Endothelial cell of umbilical vein (primary cell): ENCODE measurements around the gene CGRRF1. TPM values are rescaled to one million over a fixed set of nuclear protein-coding genes. Genes with fewer than 3 reads are reported as not detected.

ENCODE experiments used
- BruUV-seq: library from RNA; stranded (reverse); fragments of 400-500 nt; replicated peaks from 2 replicates; lab custom pipeline; 2021; lab: Mats Ljungman, UMichigan
- CTCF ChIA-PET: fragments of 300-600, 350-600 bp; sonication (Branson Sonifier 250); formaldehyde crosslinking; loops from one replicate; lab custom pipeline; 2021; ENCODE audit warnings: antibody characterized with exemption, inconsistent platforms; lab: Charles Lee
- POLR2A ChIA-PET: fragments of 300-600, 350-600 bp; sonication (Branson Sonifier 250); formaldehyde crosslinking; loops from one replicate; lab custom pipeline; 2021; ENCODE audit warnings: antibody characterized with exemption, inconsistent platforms; lab: Charles Lee
- DNase-seq: peaks from one replicate; pipeline ENCODE4 v3.0.0-alpha.2; 2011; ENCODE audit warnings: low read depth, low spot score
- FAIRE-seq: peaks from 2 replicates; lab custom pipeline; 2011; peaks lifted over from hg19 to GRCh38; lab: Jason Lieb, UNC
- H2AFZ ChIP-seq: 2 replicates; pipeline ENCODE4 v1.6.0; 2012; ENCODE audit warnings: low read depth, low read length, control low read depth, inconsistent platforms
- H3K27ac ChIP-seq: 2 replicates; pipeline ENCODE4 v1.5.1; 2011; ENCODE audit warnings: low read depth, mild to moderate bottlenecking, control low read depth, low read length, moderate library complexity; ENCODE audit not compliant: insufficient read depth
- H3K27me3 ChIP-seq, 2 experiments: 2 replicates each; pipeline versions ENCODE4 v1.6.0 to v1.6.1; 2011; ENCODE audit warnings: low read length in 2 of 2, mixed read lengths in 1 of 2; ENCODE audit not compliant: control insufficient read depth in 2 of 2, insufficient read depth in 2 of 2
- H3K36me3 ChIP-seq, 2 experiments: 2 replicates in 1 of 2; 3 replicates in 1 of 2; pipeline ENCODE4 v1.5.1; 2011; ENCODE audit warnings: low read length in 2 of 2, mild to moderate bottlenecking in 1 of 2, moderate library complexity in 1 of 2; ENCODE audit not compliant: control insufficient read depth in 2 of 2, insufficient read depth in 2 of 2; ENCODE audit errors: extremely low read depth in 1 of 2
- H3K4me1 ChIP-seq: 3 replicates; pipeline ENCODE4 v1.5.1; 2011; ENCODE audit warnings: mild to moderate bottlenecking, low read length; ENCODE audit not compliant: control insufficient read depth, insufficient read depth; ENCODE audit errors: extremely low read depth
- H3K4me2 ChIP-seq: 2 replicates; pipeline ENCODE4 v1.6.1; 2011; ENCODE audit warnings: low read length, control low read depth, mixed read lengths; ENCODE audit not compliant: insufficient read depth
- H3K4me3 ChIP-seq, 3 experiments: fragments of 200-600 bp in 1 of 3; sonication (generic), shearing (Covaris generic) in 1 of 3; replicated peaks in 1 of 3; 2 replicates each; pipeline ENCODE4 v1.5.1; 2011 to 2016; ENCODE audit warnings: control low read depth in 3 of 3, low read length in 3 of 3, mild to moderate bottlenecking in 2 of 3, inconsistent platforms in 1 of 3, low read depth in 1 of 3, moderate library complexity in 1 of 3; ENCODE audit not compliant: insufficient read depth in 1 of 3
- H3K79me2 ChIP-seq: 2 replicates; pipeline ENCODE4 v1.6.0; 2012; ENCODE audit warnings: low read length, inconsistent platforms; ENCODE audit not compliant: control insufficient read depth, insufficient read depth
- H3K9ac ChIP-seq: replicated peaks from 2 replicates; pipeline ENCODE3; 2011; ENCODE audit warnings: low read length, control low read depth; ENCODE audit not compliant: insufficient read depth; ENCODE audit errors: extremely low read depth
- H3K9me1 ChIP-seq: replicated peaks from 3 replicates; pipeline ENCODE4 v1.6.0; 2011; ENCODE audit warnings: mild to moderate bottlenecking, low read length; ENCODE audit not compliant: control insufficient read depth, insufficient read depth; ENCODE audit errors: extremely low read depth
- H3K9me3 ChIP-seq: replicated peaks from 2 replicates; pipeline ENCODE4 v1.5.1; 2012; ENCODE audit warnings: low read length, inconsistent platforms; ENCODE audit not compliant: control insufficient read depth, insufficient read depth
- H4K20me1 ChIP-seq: replicated peaks from 2 replicates; pipeline ENCODE3; 2011; ENCODE audit warnings: mild to moderate bottlenecking, low read length; ENCODE audit not compliant: control insufficient read depth, insufficient read depth; ENCODE audit errors: extremely low read depth
- CTCF ChIP-seq, 2 donors: IDR thresholded peaks; 1 replicate in 1 of 2; 2 replicates in 1 of 2; pipeline ENCODE4 v1.5.1; 2011; ENCODE audit warnings: low read length in 2 of 2, mild to moderate bottlenecking in 2 of 2, moderate library complexity in 2 of 2, control low read depth in 1 of 2, inconsistent platforms in 1 of 2, low read depth in 1 of 2; ENCODE audit not compliant: insufficient read depth in 1 of 2; ENCODE audit errors: extremely low read depth in 1 of 2
- EZH2 ChIP-seq: IDR thresholded peaks from 2 replicates; pipeline ENCODE4 v1.6.1; 2012; ENCODE audit warnings: borderline replicate concordance, low read depth, mild to moderate bottlenecking, moderate library complexity, low read length, inconsistent platforms; ENCODE audit not compliant: severe bottlenecking
- FOS ChIP-seq: IDR thresholded peaks from 2 replicates; pipeline ENCODE4 v1.6.1; 2011; ENCODE audit warnings: mild to moderate bottlenecking, low read length, moderate library complexity, borderline replicate concordance; ENCODE audit not compliant: insufficient read depth
- GATA2 ChIP-seq: IDR thresholded peaks from 2 replicates; pipeline ENCODE4 v1.7.0; 2011; ENCODE audit warnings: low read depth, mild to moderate bottlenecking, moderate library complexity, mixed read lengths, low read length; ENCODE audit not compliant: insufficient read length, insufficient read depth
- JUN ChIP-seq: IDR thresholded peaks from 2 replicates; pipeline ENCODE4 v1.6.1; 2011; ENCODE audit warnings: borderline replicate concordance, low read depth; ENCODE audit not compliant: insufficient read length, insufficient read depth
- MAX ChIP-seq: IDR thresholded peaks from 2 replicates; pipeline ENCODE4 v1.6.1; 2011; ENCODE audit not compliant: insufficient read depth, insufficient read length
- MYC ChIP-seq: IDR thresholded peaks from one replicate; pipeline ENCODE4 v1.6.1; 2011; ENCODE audit warnings: mild to moderate bottlenecking, low read depth, low read length
- POLR2A ChIP-seq: IDR thresholded peaks from 2 replicates; pipeline ENCODE4 v1.6.1; 2012; ENCODE audit warnings: low read depth, mild to moderate bottlenecking, control low read depth, low read length
- POLR2AphosphoS5 ChIP-seq: IDR thresholded peaks from 2 replicates; pipeline ENCODE4 v1.6.1; 2012; ENCODE audit warnings: low read depth, mild to moderate bottlenecking, control low read depth, low read length, moderate library complexity; ENCODE audit not compliant: insufficient read depth
- dilution Hi-C: fragments of 300-500 bp; cut with MboI; formaldehyde crosslinking; loops from one replicate; pipeline ENCODE4 v1.15.0; 2019; ENCODE audit warnings: low sequenced_read_pairs; ENCODE audit not compliant: extremely low pct_ligation_motif_present
- intact Hi-C: fragments of 100-400 bp; cut with micrococcal nuclease; formaldehyde crosslinking; loops from one replicate; pipeline ENCODE4 v1.10.0; 2022
- polyA plus RNA-seq, 4 experiments: library from polyadenylated mRNA; depleted of rRNA in 3 of 4; stranded (reverse) in 3 of 4; unstranded in 1 of 4; fragments of >200 nt; gene quantifications; 2 replicates each; pipeline versions ENCODE4 v1.2.1 to v1.2.3, GENCODE V29; 2011 to 2012; ENCODE audit warnings: missing spikeins in 1 of 4
- total RNA-seq: library from RNA; stranded (reverse); gene quantifications from 2 replicates; pipeline ENCODE4 v1.2.3, GENCODE V29; 2021

The CGRRF1 gene
- total and polyA plus RNA-seq, 2 donors (not counting 3 experiments of a cell fraction or from before 2014, with no cell fraction given): 6.6 to 15.7 TPM

GRCh38 chr14:54535646-54536045, 25.9 kb downstream of the CGRRF1 start:
- Histone ChIP-seq H3K4me3 (no peak overlapping the region), H3K9ac (no peak overlapping the region), H3K36me3 (peaks cover 2 to 3% of the 10 kb centered on the region in 2 experiments), H3K4me2 (no peak overlapping the region), H3K27me3 (no peaks in the 10 kb centered on the region), H2AFZ (no peak overlapping the region), H3K79me2 (no peaks in the 10 kb centered on the region), H3K4me1 (no peaks in the 10 kb centered on the region), H3K9me3 (no peaks in the 10 kb centered on the region), H4K20me1 (no peaks in the 10 kb centered on the region), H3K27ac (no peak overlapping the region), H3K9me1 (no peaks in the 10 kb centered on the region)
- intact Hi-C loops: no loop called here
- DNase-seq (no peak), FAIRE-seq (no peak)
- dilution Hi-C loops: no loop called here
- no TSS peak for BruUV-seq
- TF ChIP-seq POLR2AphosphoS5 (no peak), GATA2 (no peak)
- ChIA-PET POLR2A (no interaction called here), CTCF (interaction anchor here (1.6 kb wide), 1 partner anchor 29 kb away, joined by 5 read pairs; no protein-coding TSS in a partner anchor)

GRCh38 chr14:54537651-54538050, 27.9 kb downstream of the CGRRF1 start:
- FAIRE-seq (no peak), DNase-seq (no peak)
- no peak overlapping the region for H3K4me2 ChIP-seq
- CTCF ChIA-PET: interaction anchor here (0.6 to 1.6 kb wide), 2 partner anchors 26 to 185 kb away, joined by 3 read pairs; no protein-coding TSS in a partner anchor
- dilution Hi-C loops (no loop called here), intact Hi-C loops (no loop called here)
- POLR2A ChIA-PET: no interaction called here
- H3K9me3 ChIP-seq: no peaks in the 10 kb centered on the region
- no peaks in the 10 kb centered on the region for H4K20me1 ChIP-seq
- no peak overlapping the region for H3K9ac ChIP-seq
- H3K36me3 ChIP-seq: peaks cover 2 to 3% of the 10 kb centered on the region in 2 experiments
- no peaks in the 10 kb centered on the region for H3K9me1 ChIP-seq
- no peaks in the 10 kb centered on the region for H3K4me1 ChIP-seq
- H3K27me3 ChIP-seq: no peaks in the 10 kb centered on the region
- TF ChIP-seq GATA2: no peak
- TF ChIP-seq POLR2AphosphoS5: no peak
- no peak for TF ChIP-seq POLR2A
- TF ChIP-seq JUN: no peak
- no peak for TF ChIP-seq MYC
- no peak for TF ChIP-seq CTCF (IDR thresholded peaks at IDR 0.05; ENCODE audit: extremely low read depth in 1 of 2, insufficient read depth in 1 of 2, low read depth in 1 of 2, low read length in 2 of 2)
- TF ChIP-seq EZH2: no peak
- no peak for TF ChIP-seq FOS
- no peak for TF ChIP-seq MAX
- BruUV-seq: no TSS peak
- H3K4me3 ChIP-seq: no peak overlapping the region
- no peak overlapping the region for H2AFZ ChIP-seq
- H3K27ac ChIP-seq: no peak overlapping the region
- no peaks in the 10 kb centered on the region for H3K79me2 ChIP-seq
